GM12891 (cell line): ENCODE data around the gene MFAP4.

Experiments
- PAX5 ChIP-seq: IDR thresholded peaks from 2 replicates; pipeline ENCODE4 v1.6.1; 2011; ENCODE audit warnings: low read length, moderate library complexity, mild to moderate bottlenecking; ENCODE audit not compliant: insufficient read depth, severe bottlenecking
- POLR2A ChIP-seq: IDR thresholded peaks from 2 replicates; pipeline ENCODE4 v1.6.1; 2011; ENCODE audit warnings: low read depth, low read length, control low read depth
- POLR2AphosphoS5 ChIP-seq: IDR thresholded peaks from 2 replicates; pipeline ENCODE4 v1.6.1; 2011; ENCODE audit warnings: low read depth, low read length, control low read depth
- POU2F2 ChIP-seq: IDR thresholded peaks from 2 replicates; pipeline ENCODE4 v1.6.1; 2011; ENCODE audit warnings: low read depth, mild to moderate bottlenecking, control low read depth, low read length, moderate library complexity
- SPI1 ChIP-seq: IDR thresholded peaks from 2 replicates; pipeline ENCODE4 v1.6.1; 2011; ENCODE audit warnings: low read depth, low read length, control low read depth
- TAF1 ChIP-seq: IDR thresholded peaks from 2 replicates; pipeline ENCODE4 v1.6.1; 2011; ENCODE audit warnings: low read depth, low read length, control low read depth

DNA sequence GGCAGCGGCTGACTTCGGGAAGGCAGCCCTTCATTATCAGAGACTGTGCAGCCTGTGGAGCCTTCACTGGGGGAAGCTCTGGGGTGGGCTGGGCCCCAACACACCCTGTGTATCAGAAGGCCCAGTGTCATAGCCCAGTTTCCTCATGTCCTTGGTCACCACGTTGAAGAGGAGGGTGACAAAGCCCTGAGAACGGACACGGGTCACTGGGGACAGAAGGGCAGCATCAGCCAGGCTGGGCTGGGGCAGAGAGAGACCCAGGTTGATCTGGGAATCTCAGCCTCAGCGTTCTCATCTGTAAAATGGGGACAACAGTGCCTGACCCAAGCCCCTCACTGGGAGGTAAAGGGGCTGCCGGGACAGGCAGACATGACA, 43.7 kb downstream of the MFAP4 start:
- TF ChIP-seq POLR2AphosphoS5 (no peak), POLR2A (no peak), TAF1 (no peak), PAX5 (no peak), SPI1 (no peak), POU2F2 (no peak)
